Amniotic epithelial cell (primary cell): ENCODE measurements around the gene PCBP3.
"Not testable (repeated sequence)": the region's sequence is repeated elsewhere in the genome, so short reads cannot be mapped to it uniquely, and the experiment has no call there.

Experiments used
- DNase-seq: peaks from one replicate; pipeline ENCODE4 v3.0.0-alpha.2; 2010; ENCODE audit warnings: low read depth

The PCBP3 gene

DNA sequence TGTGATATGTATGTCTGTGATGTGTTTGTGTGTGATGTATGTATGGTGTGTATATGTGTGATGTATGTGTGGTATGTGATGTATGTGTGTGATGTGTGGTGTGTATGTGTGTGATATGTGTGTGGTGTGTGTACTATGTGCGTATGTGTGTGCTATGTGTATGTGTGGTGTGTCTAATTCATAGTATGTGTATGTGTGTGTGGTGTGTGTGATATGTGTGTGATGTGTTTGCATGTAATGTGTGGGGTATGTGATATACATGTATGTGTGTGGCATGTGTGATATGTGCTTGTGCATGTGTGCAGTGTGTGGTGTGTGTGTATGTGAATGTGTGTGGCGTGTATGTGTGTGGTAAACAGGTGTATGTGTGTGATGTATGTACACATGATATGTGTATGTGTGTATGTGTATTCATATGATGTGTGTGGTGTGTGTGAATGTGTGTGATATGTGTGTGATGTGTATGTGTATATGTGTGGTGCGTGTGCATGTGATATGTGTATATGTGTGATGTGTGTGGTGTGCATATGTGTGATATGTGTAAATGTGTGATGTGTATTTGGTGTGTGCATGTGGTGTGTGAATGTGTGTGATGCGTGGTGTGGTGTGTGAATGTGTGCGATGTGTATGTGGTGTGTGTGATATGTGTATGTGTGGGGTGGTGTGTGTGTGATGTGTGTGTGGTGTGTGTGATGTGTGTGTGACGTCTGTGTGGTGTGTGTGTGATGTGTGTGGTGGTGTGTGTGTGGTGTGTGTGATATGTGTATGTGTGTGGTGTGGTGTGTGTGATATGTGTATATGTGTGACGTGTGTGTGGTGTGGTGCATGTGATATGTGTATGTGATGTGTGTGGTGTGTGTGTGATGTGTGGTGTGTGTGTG lies 8.0 kb upstream of the PCBP3 start:
- no peak for DNase-seq

- no peak for DNase-seq
Measured at GRCh38 chr21:45636459-45636858, 7.1 kb upstream of the PCBP3 start.

GRCh38 chr21:45636951-45637646 lies 6.4 kb upstream of the PCBP3 start:
- no peak for DNase-seq

DNA sequence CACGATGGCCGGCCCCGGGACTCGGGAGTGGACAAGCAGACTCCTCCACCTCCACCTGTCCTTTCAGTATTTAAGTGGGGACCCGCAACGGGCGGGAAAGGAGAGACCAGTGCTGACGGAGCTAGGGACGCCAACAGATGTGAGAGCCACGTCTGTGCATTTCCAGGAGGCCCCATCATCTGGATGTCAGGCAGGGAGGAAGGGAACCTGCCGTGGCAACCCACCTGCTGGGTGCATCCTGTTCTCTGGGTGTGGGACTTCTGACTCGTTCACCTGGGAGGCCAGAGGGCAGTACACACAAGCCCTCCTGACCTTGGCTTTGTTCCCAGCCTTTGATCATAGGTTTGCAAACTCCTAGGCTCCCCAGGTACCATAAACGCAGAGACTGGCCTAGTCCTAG lies 5.6 kb upstream of the PCBP3 start:
- DNase-seq, result no peak

- no peak for DNase-seq
Measured at GRCh38 chr21:45638707-45639106, 4.8 kb upstream of the PCBP3 start.

- DNase-seq, result no peak
Measured at GRCh38 chr21:45639206-45640000, 4.1 kb upstream of the PCBP3 start.

DNA sequence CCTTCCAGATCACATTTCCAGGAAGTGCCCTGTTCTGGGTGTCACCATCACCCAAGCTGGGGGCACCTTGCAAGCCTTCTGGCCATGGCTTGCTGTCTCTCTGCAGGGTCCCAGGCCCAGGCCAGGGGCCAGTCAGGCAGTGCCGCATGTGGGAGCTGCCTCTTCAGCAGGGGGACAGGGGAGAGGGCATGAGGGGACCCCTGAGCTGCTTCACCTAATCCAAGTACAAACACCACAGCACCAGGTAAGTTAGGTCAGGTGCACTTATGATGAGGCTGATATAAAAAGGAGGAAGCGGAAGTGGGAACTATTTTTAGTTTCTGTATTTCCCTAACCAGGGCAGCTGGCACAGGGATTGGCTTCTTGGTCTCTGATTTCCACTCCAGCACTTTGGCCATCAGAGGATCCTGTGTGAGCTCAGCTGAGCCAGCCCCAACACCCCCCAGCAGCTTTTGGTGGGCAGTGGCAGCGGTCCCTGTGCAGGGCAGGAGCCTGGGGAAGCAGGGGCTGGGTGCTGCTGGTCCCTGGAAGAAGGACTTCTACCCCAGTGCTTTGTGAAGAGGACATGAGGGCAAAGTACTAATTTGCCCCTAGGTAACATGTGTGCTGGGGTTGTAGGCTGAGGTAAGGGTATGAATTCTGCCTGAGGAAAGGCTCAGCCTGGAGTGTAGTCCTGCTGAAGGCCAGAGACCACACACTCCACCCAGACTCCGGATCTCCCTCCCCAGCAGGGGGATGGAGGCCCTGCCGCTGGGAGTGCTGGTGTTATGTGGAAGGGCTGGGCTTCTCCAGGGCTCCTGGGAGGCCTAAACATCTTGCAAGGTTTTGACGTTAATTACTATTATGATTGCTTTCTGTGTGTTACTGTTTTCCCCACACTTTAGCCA lies 3.3 kb upstream of the PCBP3 start:
- no peak for DNase-seq

DNA sequence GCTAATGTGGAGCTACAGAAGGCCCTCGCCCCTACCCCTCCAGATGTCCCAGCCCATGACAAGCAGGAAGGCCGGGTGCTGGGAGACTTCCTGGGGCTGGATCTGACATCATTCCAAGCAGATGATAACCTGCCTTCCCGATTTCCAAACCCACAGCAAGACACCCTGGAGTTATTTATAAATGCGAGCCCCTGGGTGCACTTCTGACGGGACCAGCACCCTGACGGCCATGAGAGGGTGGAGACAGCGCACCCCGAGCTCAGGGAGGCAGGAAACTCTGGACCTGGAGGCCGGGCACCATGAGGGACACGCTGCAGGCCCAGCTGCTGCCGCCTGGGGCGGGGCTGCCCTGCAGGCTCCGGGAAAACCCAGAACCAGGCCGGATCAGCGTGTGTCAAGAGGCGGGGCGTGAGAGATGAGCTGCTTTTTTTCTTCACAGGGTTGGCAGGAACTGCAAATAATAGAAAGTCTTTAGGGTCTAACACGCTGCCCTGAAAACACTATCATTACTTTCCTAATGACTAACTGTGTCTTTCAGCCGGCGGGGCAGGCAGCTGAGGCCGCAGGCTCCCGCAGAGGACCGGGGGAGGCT lies 2.5 kb upstream of the PCBP3 start:
- DNase-seq, result peak; percentile 78

- DNase-seq, result no peak
Measured at GRCh38 chr21:45641480-45642035, 2.0 kb upstream of the PCBP3 start.

- DNase-seq, result no peak
Measured at GRCh38 chr21:45642122-45642813, 1.3 kb upstream of the PCBP3 start.

GRCh38 chr21:45644041-45644906 lies 749 bp downstream of the PCBP3 start:
- DNase-seq, result no peak

DNA sequence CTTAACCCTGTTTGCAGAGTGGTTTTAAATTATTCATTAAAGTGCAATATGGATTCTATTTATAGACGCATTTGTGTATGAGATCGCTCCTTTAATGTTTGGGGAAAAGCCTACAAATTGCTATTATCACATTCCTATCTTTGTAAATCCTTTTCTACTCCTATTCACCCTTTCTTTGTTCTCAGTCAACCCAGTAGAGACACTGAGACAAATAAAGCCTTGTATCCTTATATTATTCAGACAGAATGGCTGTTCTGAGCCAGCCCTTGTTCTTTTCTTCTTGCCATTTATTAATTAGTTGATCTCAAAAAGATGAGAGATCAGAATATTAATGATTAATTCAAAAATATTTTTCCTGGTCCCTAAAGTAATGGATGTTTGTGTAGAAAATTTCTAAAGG lies 8.4 kb downstream of the PCBP3 start:
- no peak for DNase-seq

GRCh38 chr21:45655124-45655523 lies 11.6 kb downstream of the PCBP3 start:
- DNase-seq, result peak; percentile 81

- DNase-seq, result not testable (repeated sequence)
Measured at GRCh38 chr21:45656114-45656513, 12.6 kb downstream of the PCBP3 start.

DNA sequence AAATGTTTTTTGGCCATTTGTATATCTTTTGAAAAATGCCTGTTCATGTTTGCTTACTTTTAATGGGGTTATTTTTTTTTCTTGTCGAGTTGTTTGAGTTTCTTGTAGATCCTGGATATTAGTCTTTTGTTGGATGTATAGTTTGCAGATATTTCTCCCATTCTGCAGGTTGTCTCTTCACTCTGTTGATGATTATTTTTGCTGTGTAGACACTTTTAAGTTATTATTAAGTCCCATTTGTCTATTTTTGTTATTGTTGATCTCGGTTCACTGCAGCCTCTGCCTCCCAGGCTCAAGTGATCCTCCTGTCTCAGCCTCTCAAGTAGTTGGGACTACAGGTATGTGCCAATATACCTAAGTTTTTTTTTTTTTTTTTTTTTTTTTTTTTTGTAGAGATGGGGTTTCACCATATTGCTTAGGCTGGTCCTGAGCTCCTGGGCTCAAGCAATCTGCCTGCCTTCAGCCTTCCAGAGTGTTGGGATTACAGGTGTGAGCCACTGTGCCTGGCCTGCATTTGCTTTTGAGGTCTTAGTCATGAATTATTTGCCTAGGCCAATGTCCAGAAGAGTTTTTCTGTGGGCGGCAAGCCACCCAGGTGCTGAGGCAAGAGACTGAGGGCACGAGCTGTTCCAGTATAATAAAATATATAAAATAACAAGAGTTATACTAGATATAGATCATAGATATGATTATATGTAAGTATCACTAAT lies 18.5 kb downstream of the PCBP3 start:
- DNase-seq, result not testable (repeated sequence)

- not testable (repeated sequence) for DNase-seq
Measured at GRCh38 chr21:45662623-45663245, 19.2 kb downstream of the PCBP3 start.

DNA sequence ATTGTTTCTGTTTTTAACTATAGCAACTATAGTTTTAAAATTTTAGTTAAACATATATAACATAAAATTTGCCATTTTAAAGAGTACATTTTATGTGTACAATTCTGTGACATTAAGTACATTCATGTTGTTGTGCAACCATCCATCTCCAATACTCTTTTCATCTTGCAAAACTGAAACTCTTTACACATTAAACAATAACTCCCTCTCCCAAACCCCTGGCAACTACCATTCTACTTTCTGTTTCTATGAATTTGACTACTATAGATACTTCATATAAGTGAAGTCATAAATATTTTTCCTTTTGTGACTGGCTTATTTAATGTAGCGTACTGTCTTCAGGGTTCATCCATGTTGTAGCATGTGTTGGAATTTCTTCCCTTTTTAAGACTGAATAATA lies 25.9 kb downstream of the PCBP3 start:
- DNase-seq, result no peak

GRCh38 chr21:45670731-45671130 lies 27.2 kb downstream of the PCBP3 start:
- DNase-seq, result no peak
